ENCODE data around the gene SPDYE5.
"Not testable (repeated sequence)": the region's sequence is repeated elsewhere in the genome, so short reads cannot be mapped to it uniquely, and the experiment has no call there.

GRCh38 chr7:75492020-75492419, at the start of gene SPDYE5:
- TF ChIP-seq EZH2 (IDR thresholded peaks at IDR 0.05; ENCODE audit: insufficient read depth, poor library complexity, severe bottlenecking); EZH2phosphoT487 (IDR thresholded peaks at IDR 0.05; ENCODE audit: insufficient read depth, low read depth): not testable (repeated sequence)
